H7 (cell line): ENCODE results near the gene RYR2. TPM values are rescaled to one million over a fixed set of nuclear protein-coding genes. Genes with fewer than 3 reads are reported as not detected.
A peak's percentile ranks its signal among the peaks of the same experiment; 100 is the strongest.

Experiments used
- DNase-seq: peaks from one replicate; pipeline ENCODE4 v3.0.0; 2012
- H3K27me3 ChIP-seq: 2 replicates; pipeline ENCODE4 v1.6.0; 2011; ENCODE audit warnings: mild to moderate bottlenecking, low read length; ENCODE audit not compliant: control insufficient read depth, insufficient read depth
- H3K36me3 ChIP-seq: replicated peaks from 2 replicates; pipeline ENCODE4 v1.5.1; 2011; ENCODE audit warnings: low read length; ENCODE audit not compliant: control insufficient read depth, insufficient read depth
- H3K4me3 ChIP-seq: 2 replicates; pipeline ENCODE4 v1.5.1; 2011; ENCODE audit warnings: low read depth, mild to moderate bottlenecking, control low read depth, low read length, moderate library complexity; ENCODE audit not compliant: insufficient read depth
- total RNA-seq: library from RNA; depleted of rRNA; stranded (reverse); fragments of >200 nt; shearing (Covaris generic); gene quantifications from 2 replicates; pipeline ENCODE4 v1.2.3, GENCODE V29; 2014

Gene RYR2
- total RNA-seq, 1 experiment from 2014 or later: 17.6 TPM

- no peak overlapping the region for H3K4me3 ChIP-seq
- H3K36me3 ChIP-seq: no peaks in the 10 kb centered on the region
- DNase-seq: no peak
- H3K27me3 ChIP-seq: no peaks in the 10 kb centered on the region
These were observed 810.4 kb downstream of the RYR2 start for GRCh38 chr1:237852342-237852741.

GRCh38 chr1:237857455-237857854 is 815.5 kb downstream of the RYR2 start:
- H3K4me3 ChIP-seq: no peak overlapping the region
- no peak for DNase-seq
- H3K36me3 ChIP-seq: no peaks in the 10 kb centered on the region
- H3K27me3 ChIP-seq: no peaks in the 10 kb centered on the region

- H3K36me3 ChIP-seq: no peaks in the 10 kb centered on the region
- H3K4me3 ChIP-seq: no peak overlapping the region
- H3K27me3 ChIP-seq: no peaks in the 10 kb centered on the region
- no peak for DNase-seq
These were observed 817.0 kb downstream of the RYR2 start for GRCh38 chr1:237858992-237859391.

GRCh38 chr1:237861944-237862343 is 820.0 kb downstream of the RYR2 start:
- peaks cover 6% of the 10 kb centered on the region for H3K27me3 ChIP-seq
- H3K4me3 ChIP-seq: no peak overlapping the region
- DNase-seq: no peak

GRCh38 chr1:237863234-237863633 is 821.2 kb downstream of the RYR2 start:
- peaks cover 6% of the 10 kb centered on the region for H3K27me3 ChIP-seq
- H3K36me3 ChIP-seq: no peaks in the 10 kb centered on the region
- H3K4me3 ChIP-seq: no peak overlapping the region
- no peak for DNase-seq

More at GRCh38 chr1:237861944-237862343, 820.0 kb downstream of the RYR2 start:
- H3K36me3 ChIP-seq: no peaks in the 10 kb centered on the region

DNA sequence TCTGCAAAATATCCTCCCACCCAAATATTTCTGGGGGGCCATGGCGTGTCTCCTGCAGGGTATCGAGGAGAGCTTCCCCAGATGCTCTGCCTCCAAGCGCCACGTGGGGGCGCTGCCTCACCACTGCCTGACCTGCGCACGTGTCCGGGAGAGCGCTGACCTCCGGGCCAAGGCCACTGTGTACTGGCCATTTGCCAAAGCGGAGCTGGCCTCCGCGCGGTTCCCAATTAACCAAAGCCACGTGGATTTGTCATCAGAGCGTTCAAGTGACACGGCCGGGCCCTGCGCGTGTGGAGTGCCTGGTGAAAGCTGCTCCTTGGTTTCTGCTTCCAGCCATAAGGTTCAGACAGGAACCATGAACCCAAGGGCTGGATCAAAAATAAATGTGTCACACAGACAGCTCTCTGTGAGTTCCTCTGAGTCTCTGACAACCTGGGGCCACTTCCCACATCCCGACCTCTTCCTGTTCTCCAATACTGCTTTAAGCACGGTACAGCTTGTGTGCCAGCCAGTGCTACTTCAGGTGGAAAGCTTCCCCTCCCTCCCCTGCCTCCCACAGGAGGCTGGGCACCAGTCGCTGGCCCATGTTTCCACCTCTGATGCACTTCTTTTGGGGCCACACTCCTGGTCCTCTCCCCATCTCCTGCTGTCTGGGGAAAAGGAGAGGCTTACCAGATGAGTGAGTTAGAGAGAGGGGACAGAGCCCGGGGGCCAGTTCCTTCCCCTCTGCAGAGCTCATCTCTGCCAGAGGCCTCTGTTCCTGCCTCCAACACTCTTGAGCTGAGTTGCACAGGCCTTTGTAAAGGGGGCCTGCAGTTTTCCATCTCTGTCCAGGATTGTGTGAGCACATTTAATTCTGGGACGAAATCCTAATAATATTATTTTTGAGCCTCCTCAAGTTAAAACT is 822.6 kb downstream of the RYR2 start:
- DNase-seq: peak; percentile 76

DNA sequence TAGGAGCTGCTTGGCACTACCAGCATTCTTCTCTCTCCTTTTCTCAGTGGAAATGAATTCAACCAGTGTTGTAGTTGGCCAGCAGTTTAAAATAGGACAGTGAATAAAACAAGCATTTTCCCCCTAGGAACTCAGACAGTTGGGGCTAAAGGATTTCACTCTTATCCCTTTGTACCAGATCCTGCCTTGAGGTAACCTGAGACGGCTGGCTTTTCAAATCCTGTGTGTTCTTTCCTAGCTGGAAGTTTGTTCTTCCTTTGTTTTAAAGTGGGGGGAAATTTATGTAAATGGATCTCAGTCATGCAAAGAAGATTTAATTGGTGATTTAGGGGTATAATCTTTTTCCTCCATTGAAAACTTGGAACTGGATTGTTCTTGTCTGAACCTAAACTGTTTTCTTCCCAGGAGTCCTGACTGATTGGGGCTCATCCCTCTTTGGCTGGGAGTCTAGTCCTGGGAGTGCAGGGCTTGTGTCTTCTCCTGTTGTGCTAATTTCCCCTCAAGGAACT is 825.5 kb downstream of the RYR2 start:
- H3K36me3 ChIP-seq: no peaks in the 10 kb centered on the region
- peaks cover 6% of the 10 kb centered on the region for H3K27me3 ChIP-seq
- H3K4me3 ChIP-seq: no peak overlapping the region
- no peak for DNase-seq

More for the DNA sequence above, 822.6 kb downstream of the RYR2 start:
- Histone ChIP-seq H3K27me3 (peaks cover 6% of the 10 kb centered on the region), H3K4me3 (no peak overlapping the region), H3K36me3 (no peaks in the 10 kb centered on the region)

DNA sequence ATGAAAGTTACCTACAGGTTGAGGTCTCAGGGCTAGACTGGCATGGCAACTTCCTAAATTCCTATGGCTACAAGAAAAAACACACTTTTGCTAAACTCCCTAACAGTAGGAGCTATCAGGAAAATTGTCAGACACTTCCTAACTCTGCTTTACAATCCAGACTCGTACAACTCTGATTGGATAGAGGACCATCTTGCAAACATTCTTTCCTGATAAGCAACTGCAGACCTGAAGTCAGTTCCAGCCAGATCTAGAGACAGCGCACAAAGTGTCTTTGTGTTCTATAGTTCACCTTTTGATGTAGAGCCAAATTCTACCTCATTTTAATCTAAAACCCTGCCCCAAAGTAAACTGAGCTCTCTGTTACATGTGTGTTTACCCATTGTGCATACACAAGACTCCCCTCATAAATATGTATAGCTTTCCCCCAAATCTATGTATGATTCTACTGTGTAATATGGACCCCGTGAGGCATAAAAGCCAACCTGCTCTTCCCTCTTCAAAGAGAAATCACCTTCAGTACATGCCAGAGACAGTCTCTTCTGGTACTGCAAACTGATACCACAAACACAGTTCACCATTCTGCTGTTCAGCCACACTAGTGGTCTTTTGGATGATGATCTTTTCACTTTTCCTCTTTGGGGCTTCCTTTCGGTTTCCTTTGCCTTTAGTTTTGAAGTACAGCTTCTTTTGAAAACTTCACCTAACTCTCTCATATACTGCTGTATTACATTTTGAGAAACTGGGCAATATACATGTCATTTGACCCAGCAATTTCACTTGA is 827.0 kb downstream of the RYR2 start:
- Histone ChIP-seq H3K36me3 (no peaks in the 10 kb centered on the region), H3K4me3 (no peak overlapping the region), H3K27me3 (peaks cover 6% of the 10 kb centered on the region)
- DNase-seq: no peak

- no peaks in the 10 kb centered on the region for H3K27me3 ChIP-seq
- H3K36me3 ChIP-seq: no peaks in the 10 kb centered on the region
- peak; percentile 14 for DNase-seq
- no peak overlapping the region for H3K4me3 ChIP-seq
These were observed 831.7 kb downstream of the RYR2 start for GRCh38 chr1:237873487-237874211.

- no peaks in the 10 kb centered on the region for H3K36me3 ChIP-seq
- H3K4me3 ChIP-seq: no peak overlapping the region
- DNase-seq: no peak
- no peaks in the 10 kb centered on the region for H3K27me3 ChIP-seq
These were observed 833.3 kb downstream of the RYR2 start for GRCh38 chr1:237875291-237875690.

DNA sequence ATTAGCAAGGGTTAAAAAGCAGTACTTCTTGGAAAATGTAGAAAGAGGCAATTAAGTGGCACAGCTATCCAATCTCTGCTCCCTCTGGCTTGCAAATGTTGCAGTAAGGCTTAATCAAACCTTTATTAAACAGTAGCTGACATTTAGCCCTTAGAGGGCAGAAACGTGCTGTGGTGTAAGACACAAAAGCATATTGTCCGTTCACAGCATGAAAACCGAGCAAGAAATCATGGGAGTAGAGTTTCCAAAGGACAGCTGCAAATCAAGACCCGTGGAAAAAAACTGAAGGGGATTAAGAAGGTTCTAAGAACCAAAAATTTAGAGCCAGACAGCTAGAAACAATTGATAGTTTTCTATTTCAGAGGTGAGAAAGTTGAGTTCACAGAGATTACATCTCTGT is 835.6 kb downstream of the RYR2 start:
- no peak overlapping the region for H3K4me3 ChIP-seq
- no peak for DNase-seq
- no peaks in the 10 kb centered on the region for H3K36me3 ChIP-seq
- no peaks in the 10 kb centered on the region for H3K27me3 ChIP-seq

- no peak for DNase-seq
- Histone ChIP-seq H3K36me3 (no peaks in the 10 kb centered on the region), H3K4me3 (no peak overlapping the region), H3K27me3 (no peaks in the 10 kb centered on the region)
These were observed 836.4 kb downstream of the RYR2 start for GRCh38 chr1:237878406-237878805.

DNA sequence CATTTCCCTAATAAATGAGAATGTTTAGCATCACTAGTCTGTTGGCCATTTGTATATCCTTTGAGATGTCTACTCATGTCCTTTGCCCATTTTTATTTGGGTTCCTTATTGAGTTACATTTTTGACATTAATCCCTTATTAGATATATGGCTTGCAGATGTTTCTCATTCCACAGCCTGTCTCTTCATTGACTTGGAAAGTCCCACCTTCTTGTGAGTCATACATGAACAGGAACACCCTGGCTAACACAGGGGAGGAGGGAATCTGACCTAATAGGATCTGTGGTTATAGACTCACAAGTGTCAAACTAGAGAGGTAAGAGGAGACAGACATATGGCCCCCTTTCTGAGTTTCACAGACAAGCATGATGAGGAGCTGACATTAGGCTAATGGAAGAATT is 837.2 kb downstream of the RYR2 start:
- Histone ChIP-seq H3K4me3 (no peak overlapping the region), H3K36me3 (no peaks in the 10 kb centered on the region), H3K27me3 (no peaks in the 10 kb centered on the region)
- no peak for DNase-seq
